ENCODE measurements around the gene SETD9.

SETD9 gene

DNA sequence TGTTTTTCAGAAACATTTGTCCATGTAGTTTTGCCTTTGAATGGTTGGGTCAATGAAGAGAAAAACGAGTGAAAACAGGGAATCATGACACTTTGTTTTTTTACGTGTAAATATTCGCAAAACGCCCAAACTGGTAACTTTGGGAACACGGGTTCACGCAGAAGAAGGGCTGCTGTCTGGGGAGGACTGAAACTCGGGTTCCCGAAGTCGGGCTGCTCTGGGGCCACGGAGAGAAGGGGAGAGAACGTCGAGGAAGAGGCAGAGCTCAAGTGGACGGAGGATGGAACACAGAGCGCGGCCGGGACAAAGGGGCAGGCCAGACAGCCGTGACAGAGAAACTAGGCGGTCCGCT is 478 bp upstream of the SETD9 start:
- in situ Hi-C loops (cut with HindIII; ENCODE audit: low pct_unique_long_range_greater_than_20kb, low sequenced_read_pairs), result no loop called here
- DNase-seq (ENCODE audit: low read depth in 1 of 2, low spot score in 1 of 2), result no peak
- TF ChIP-seq JUND (IDR thresholded peaks at IDR 0.05; ENCODE audit: low read depth), result no peak

DNA sequence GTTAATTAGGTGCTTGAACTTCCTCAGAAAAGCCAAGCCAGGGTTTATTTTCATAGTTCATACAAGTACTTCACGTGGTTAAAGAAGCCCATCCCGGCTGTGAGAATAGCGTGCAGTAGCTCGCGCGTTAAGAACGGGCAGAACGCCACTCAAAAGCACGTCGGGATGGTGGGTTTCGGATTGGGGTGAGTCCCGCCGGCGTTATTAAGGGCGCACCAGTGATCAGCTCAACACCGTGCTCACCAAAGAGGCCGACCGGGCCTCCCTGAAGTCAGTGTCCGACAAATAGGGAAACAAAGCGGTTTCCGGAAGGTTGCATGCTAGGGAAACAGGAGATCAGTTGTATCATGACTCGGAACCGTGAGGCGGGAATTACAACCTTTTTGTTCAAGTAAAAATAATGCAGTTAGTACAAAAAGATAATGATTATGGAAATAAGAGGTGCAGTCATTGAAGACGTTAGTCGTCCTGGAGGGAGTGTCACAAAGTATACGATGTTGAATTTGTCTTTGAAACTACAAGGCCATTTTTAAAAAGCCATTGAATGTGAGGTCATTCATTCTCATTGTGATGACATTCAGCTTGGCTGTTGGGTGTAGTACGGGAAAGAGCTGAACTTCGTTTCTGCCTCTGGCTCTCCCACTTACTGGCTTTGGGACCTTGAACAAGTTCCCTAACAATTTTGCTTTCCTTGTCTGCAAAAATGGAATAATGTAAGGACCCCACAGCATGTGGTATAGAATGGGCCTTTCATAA is 992 bp downstream of the SETD9 start:
- no peak for TF ChIP-seq JUND (IDR thresholded peaks at IDR 0.05; ENCODE audit: low read depth)
- DNase-seq (ENCODE audit: low read depth in 1 of 2, low spot score in 1 of 2), result no peak
- in situ Hi-C loops (cut with HindIII; ENCODE audit: low pct_unique_long_range_greater_than_20kb, low sequenced_read_pairs), result no loop called here

DNA sequence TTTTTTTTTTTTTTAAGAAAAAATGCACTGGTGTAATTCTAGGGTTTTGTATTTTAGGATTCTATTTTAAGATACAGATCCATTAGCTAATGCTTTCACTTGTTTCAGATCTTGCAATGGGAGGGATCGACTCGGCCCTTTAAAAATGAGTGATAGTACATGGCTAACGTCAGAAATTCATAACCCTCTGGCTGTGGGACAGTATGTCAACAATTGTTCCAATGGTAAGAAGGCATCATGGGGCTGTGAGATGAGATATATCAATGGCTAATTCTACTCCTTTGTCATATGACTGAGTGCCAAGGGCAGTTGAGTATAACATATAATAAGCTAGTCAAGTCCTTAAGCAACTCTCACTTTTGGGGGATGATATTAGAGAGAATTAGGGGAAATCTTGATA is 4.4 kb downstream of the SETD9 start:
- in situ Hi-C loops (cut with HindIII; ENCODE audit: low pct_unique_long_range_greater_than_20kb, low sequenced_read_pairs), result no loop called here
- DNase-seq (ENCODE audit: low read depth in 1 of 2, low spot score in 1 of 2), result no peak
- no peak for TF ChIP-seq JUND (IDR thresholded peaks at IDR 0.05; ENCODE audit: low read depth)

DNA sequence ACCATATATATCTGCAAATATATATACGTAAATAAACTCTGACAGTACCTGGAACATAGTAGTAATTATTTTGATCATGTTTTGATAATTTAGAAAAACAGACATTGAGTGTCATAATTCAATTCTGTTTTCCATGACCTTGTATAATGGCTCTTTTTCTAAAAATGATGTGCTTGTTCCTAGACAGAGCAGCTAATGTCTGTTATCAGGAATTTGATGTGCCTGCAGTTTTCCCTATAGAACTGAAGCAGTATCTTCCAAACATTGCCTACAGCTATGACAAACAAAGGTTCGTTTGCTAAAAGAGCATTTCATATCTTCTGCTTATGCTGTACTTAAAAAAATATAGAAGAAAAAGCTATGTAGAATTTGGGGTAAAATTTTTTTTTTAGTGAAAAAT is 5.3 kb downstream of the SETD9 start:
- no peak for TF ChIP-seq JUND (IDR thresholded peaks at IDR 0.05; ENCODE audit: low read depth)
- DNase-seq (ENCODE audit: low read depth in 1 of 2, low spot score in 1 of 2), result no peak
- in situ Hi-C loops (cut with HindIII; ENCODE audit: low pct_unique_long_range_greater_than_20kb, low sequenced_read_pairs), result no loop called here

DNA sequence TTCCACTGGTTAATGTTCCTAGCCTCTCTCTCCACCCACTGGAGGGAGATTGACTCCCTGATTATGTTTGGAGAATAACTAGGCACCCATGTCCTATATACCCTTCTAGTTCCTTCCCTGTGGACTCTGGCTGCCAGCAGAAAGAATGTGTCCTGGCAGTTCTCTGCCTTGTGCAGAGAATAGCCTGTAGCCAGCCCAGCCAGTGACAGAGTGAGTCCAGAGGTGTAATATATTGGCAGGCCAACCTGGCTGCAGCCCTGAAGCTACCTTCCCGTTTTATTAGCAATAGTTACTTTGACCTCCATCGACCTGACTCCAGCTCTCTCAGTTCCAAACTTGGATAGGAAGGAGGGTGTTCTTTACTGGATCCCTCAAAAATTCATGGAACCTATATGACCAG is 8.1 kb downstream of the SETD9 start:
- no peak for TF ChIP-seq JUND (IDR thresholded peaks at IDR 0.05; ENCODE audit: low read depth)
- in situ Hi-C loops (cut with HindIII; ENCODE audit: low pct_unique_long_range_greater_than_20kb, low sequenced_read_pairs), result no loop called here
- peak in 1 of 2 experiments; percentile 30 for DNase-seq (ENCODE audit: low read depth in 1 of 2, low spot score in 1 of 2)

DNA sequence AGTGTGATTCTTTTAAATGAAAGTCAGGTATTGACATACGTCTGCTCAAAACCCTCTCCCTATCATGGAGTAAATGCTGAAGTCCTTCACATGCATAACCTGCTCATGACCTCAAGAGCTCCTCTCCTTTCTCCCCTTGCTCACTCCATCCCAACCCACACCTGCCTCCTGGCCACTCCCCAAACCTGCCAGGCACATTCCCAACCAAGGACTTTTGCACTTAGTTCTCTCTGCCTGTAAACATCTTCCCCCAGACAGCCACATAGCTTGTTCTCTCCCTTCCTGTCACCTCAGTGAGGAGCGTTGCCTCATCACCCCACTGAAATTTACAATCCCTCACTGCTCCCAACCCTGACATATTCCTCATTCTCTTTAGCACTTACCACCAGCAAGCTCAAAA is 8.7 kb downstream of the SETD9 start:
- peak in 1 of 2 experiments; percentile 27 for DNase-seq (ENCODE audit: low read depth in 1 of 2, low spot score in 1 of 2)
- in situ Hi-C loops (cut with HindIII; ENCODE audit: low pct_unique_long_range_greater_than_20kb, low sequenced_read_pairs), result no loop called here
- no peak for TF ChIP-seq JUND (IDR thresholded peaks at IDR 0.05; ENCODE audit: low read depth)

DNA sequence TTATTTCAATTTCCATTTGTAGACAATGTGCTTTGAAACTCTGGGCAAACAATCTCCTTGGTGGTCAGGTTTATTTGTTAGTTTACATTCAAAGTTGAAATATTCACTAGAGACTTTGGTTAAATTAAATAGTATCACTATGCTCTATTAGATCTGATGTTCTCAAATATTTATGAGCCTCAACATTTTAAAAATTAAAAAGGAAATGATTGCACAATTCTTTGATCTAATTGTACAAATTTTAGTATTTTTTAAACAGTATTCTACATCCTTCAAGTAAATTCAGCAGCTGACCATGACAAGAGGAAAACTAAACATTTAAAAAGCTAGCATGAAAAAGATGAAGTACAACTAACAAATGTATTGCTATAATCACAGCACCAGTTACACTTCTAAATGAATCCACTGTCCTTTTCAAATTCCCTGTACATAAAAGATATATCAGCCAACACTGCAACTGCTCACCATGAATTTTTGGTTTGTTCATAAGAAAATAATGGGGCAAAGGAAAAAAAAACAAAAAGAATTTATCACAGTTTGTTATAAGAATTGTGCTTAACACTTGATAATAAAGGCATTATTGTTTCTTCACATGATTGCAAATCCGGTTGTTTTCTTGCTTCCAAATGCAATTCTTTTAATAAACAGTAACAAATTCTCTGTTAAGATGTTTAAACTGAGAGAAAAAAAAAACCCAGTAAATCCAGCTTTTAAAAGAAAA is 10.7 kb downstream of the SETD9 start:
- no peak for DNase-seq (ENCODE audit: low read depth in 1 of 2, low spot score in 1 of 2)
- TF ChIP-seq JUND (IDR thresholded peaks at IDR 0.05; ENCODE audit: low read depth), result no peak
- in situ Hi-C loops (cut with HindIII; ENCODE audit: low pct_unique_long_range_greater_than_20kb, low sequenced_read_pairs), result no loop called here

DNA sequence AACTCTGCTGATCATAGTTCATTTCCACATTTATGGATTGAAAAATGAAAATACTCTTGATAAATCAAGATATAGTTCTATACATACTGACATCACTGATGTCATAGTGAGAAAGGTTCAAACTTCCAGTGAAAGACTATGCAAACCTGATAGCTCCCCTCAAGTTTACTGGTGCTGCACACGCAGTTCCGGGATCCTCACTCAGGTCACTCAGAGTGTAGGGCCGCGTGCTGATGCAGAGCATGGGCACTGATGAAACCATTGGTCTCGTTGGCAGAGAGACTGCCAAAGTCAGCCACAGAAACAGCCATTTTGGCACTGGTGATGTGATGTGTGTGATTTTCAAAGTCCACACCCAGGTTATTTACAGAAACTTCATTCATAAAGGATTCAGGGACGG is 13.5 kb downstream of the SETD9 start:
- DNase-seq (ENCODE audit: low read depth in 1 of 2, low spot score in 1 of 2), result no peak
- in situ Hi-C loops (cut with HindIII; ENCODE audit: low pct_unique_long_range_greater_than_20kb, low sequenced_read_pairs), result no loop called here
- TF ChIP-seq JUND (IDR thresholded peaks at IDR 0.05; ENCODE audit: low read depth), result no peak

DNA sequence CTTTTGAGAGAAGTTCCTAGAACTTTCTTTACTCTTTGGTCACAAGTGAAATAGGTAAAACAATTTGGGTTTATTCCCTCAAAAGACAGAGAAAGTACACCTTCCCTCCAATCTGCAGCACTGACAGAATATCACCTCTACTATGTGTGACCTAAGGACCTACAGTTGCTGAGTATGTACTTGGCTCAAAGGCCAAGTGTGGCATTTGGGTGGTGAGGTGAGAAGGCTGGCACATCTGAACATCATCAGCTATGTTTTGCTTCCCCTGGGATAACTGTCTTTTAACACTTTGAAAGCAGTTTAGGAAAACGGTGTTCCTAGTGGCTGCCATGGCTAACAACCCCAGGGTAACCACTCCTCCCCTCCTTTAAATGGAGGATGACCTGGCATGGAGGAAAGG is 24.9 kb downstream of the SETD9 start:
- TF ChIP-seq JUND (IDR thresholded peaks at IDR 0.05; ENCODE audit: low read depth), result no peak
- DNase-seq (ENCODE audit: low read depth in 1 of 2, low spot score in 1 of 2), result no peak
- in situ Hi-C loops (cut with HindIII; ENCODE audit: low pct_unique_long_range_greater_than_20kb, low sequenced_read_pairs), result no loop called here

DNA sequence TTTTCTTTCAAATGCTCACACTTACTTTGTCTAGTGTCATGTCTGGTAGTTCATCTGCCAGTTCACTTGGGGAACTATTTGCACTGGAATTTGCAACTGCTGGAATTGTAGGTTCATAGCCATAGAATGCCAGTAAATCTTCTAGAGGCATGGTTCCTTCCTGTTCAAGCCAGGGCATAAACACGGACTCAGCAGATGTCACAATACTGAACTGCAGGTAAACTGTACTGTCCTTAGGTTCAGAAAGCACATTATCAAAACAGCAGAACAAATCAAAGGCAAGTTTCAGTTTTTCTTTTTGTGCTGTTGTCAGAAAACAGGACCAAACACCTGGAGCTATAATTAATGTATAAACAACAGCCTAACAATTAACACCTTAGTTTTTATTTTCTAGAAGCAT is 29.5 kb downstream of the SETD9 start:
- TF ChIP-seq JUND (IDR thresholded peaks at IDR 0.05; ENCODE audit: low read depth), result no peak
- in situ Hi-C loops (cut with HindIII; ENCODE audit: low pct_unique_long_range_greater_than_20kb, low sequenced_read_pairs), result no loop called here
- no peak for DNase-seq (ENCODE audit: low read depth in 1 of 2, low spot score in 1 of 2)

DNA sequence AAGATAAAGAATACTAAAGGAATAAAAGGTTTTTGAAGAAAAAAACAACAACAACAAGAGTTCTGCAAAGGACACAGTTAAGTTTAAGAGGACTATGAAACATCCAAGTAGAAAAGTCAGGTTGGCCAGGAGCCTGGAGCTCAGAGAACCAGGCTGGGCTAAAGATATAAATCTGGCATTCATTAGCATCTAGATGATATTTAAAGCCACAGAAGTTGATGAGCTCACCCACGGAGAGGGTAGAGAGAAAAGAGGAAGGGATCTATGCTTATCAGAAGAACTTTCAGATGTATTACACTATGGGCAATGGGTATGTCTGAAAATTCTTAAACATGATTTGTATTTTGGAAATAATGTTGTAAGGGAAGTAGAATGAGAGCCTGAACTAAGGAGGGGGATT is 32.6 kb downstream of the SETD9 start:
- DNase-seq (ENCODE audit: low read depth in 1 of 2, low spot score in 1 of 2), result no peak
- no peak for TF ChIP-seq JUND (IDR thresholded peaks at IDR 0.05; ENCODE audit: low read depth)
- in situ Hi-C loops (cut with HindIII; ENCODE audit: low pct_unique_long_range_greater_than_20kb, low sequenced_read_pairs), result no loop called here

DNA sequence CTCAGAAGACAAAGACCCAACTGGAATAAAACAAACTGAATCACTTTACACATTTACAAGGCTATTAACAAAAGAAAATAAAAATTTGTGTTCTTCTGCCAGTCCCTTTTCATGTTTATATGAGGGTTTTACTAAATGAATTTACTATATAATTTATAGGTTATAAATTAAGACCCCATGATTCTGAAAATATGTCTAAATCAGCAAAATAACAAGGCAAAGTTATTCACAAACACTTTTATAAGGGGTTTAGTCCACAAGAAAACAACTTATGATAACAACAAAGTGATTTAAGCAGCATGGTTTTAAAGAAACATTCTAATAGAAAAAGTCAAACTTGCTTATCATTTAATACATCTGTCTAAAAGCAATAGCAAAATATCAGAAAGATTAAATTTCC is 37.7 kb downstream of the SETD9 start:
- in situ Hi-C loops (cut with HindIII; ENCODE audit: low pct_unique_long_range_greater_than_20kb, low sequenced_read_pairs), result no loop called here
- no peak for DNase-seq (ENCODE audit: low read depth in 1 of 2, low spot score in 1 of 2)
- no peak for TF ChIP-seq JUND (IDR thresholded peaks at IDR 0.05; ENCODE audit: low read depth)

DNA sequence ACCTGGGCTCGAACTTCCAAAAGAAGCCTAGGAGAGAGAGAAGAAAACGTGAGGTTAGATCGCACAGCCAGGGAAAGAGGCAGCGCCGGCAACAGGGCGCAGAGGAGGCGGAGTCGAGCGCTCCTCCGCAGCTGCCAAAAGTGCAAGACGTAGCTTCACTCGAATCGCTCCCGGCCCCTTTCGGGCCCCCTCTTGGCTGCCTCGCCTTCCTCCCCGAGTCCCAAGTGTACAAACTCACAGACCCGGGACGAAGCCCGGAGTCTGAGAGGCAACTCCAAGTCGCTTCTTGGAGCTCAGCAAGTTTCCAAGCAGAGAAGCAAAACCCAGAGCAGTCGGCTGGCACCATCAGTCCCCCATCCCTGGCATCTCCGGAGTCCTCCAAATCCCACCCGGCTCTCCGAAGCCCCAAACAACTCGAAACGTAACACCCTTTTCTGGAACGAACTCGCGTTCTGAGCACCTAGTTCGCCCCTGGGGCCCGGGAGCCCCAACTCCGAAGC is 41.3 kb downstream of the SETD9 start:
- TF ChIP-seq JUND (IDR thresholded peaks at IDR 0.05; ENCODE audit: low read depth), result no peak
- DNase-seq (ENCODE audit: low read depth in 1 of 2, low spot score in 1 of 2), result peak; percentile 64 to 66
- in situ Hi-C loops (cut with HindIII; ENCODE audit: low pct_unique_long_range_greater_than_20kb, low sequenced_read_pairs), result no loop called here
